GM18858 (cell line): ENCODE data around the gene BCR.

Source experiments
- ATAC-seq: cut with Tn5 transposase; IDR thresholded peaks from one replicate; pipeline ENCODE4 v1.9.1; 2021; ENCODE audit not compliant: unreplicated experiment

The BCR gene

DNA sequence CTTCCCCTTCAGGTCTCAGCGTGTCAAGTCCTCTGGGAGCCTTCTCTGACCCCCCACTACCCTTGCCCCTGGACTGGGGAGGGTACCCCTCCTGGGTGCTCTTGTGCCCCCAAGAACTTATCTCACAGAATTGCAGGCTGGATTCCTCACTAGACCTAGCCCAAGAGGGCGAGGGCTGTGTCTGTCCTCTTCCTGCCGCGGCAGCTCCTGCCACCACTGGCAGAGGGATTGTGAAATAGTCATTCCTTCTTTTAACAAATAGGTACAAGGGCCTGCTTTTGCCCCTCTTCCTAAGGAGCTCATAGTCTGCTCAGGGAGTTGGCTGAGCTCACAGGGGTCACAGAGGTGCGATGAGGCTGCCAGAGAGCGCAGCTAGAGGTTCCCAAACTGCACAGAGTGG lies 29.5 kb upstream of the BCR start:
- ATAC-seq, result no peak

DNA sequence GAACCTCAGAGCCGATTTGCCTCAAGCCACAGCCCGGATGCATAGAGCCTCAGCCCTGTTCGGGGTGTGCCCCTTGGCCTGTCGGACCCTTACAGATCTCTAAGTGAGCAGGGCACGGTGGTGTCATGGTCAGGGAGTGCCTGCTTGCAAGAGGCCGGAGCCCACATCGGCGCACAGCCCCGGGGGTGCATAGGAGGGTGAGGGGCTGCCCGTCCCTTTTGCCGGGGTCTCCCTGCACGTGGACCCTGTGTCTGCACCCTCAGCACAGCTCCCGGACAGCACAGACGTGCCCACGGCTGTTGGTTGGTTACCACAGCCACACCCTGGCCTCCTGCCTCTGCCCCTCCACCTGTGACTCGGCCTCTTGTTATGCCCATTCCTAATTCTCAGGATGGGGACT lies 28.5 kb upstream of the BCR start:
- ATAC-seq, result no peak

DNA sequence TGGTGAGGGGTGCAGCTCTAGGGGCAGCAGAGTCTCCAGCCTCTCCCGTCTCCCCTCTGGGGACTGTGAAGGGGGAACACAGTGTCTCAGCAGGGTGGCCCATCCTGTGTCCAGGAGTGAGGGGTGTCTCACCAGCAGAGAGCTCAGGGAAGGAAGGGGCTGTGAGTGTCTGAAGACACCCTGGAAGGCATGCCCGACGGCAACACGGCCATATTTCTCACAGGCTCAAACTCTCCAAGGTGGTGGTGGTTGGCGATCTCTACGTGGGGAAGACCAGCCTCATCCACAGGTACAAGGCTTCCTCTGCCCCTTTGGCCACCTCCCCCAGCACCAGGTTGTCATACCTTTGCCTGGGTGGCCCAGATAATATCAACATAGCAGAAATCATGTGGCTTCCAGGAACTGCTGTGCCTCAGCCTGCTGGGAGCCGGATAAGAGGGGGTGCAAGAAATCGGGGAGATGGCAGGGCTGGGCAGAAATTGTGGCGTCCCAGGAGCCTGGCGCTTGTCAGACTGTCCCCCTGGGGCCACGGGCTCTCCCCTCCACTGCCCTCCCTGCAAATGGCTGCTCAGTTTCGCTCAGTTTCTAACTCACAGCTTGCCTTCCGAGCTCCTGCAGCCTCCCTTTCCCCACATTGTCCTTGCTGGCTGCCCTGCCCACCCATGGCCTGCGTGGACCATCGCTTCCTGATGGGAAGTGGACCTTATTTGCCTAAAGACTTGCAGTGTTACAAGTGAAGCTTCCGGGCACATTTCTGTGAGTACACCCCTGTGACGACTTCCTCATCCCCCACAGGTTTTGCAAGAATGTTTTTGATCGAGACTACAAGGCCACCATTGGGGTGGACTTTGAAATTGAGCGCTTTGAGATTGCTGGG lies 27.8 kb upstream of the BCR start:
- ATAC-seq, result no peak

DNA sequence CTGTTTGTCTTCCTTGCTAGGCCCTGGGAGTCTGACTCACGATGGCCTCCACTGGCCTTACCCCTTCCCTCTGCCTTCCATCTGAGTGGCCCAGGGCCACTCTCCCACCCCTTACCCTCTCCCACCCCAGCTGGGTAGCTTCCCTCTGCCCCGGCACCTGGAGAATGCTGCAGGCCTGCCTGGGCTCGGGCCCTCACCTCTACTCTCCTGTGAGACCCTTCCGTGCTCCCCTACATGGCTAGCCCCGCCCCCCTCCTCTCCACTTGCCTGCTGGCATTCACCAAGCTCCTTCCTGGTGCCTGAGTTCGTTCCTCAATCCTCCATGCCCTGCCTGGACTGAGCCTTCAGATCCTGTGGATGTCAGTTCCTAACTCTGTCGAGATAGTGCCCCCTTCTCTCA lies 26.3 kb upstream of the BCR start:
- no peak for ATAC-seq

DNA sequence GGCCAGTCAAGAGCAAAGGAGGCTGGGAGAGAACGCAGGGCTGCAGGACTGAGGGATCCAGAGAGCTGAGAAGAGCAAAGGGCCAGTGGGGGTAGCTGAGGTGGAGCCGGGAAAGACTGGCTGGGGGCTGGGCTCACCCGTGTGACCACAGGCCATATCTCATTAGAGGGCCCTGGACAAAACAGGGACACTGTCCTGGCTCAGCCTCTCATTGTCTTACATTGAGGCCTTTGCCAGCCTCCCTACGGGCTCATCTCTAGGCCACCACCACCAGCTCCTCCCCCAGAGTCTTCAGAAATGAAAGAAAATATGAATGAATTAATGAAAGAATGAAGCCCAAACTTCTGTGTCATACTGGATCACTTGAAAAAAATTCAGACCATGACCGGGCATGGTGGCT lies 25.8 kb upstream of the BCR start:
- ATAC-seq, result no peak

DNA sequence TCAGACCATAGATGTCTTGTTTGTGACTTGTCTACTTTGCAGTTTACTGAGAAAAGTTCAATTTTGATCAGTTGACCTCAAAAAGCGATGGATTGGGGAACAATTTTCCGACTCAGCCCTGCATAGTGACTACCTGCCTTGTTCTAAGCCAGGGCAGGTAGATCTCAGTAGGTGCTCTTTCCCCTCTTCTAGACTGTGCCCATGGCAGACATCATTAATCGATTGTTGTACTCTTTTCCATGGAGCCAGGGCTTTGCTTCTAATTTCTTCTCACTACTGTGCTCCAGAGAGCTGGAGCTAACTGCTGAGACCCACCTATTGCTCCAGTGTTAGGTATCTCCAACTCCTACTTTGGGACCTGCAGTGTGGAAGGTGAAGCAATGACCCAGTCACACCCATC lies 25.2 kb upstream of the BCR start:
- no peak for ATAC-seq

DNA sequence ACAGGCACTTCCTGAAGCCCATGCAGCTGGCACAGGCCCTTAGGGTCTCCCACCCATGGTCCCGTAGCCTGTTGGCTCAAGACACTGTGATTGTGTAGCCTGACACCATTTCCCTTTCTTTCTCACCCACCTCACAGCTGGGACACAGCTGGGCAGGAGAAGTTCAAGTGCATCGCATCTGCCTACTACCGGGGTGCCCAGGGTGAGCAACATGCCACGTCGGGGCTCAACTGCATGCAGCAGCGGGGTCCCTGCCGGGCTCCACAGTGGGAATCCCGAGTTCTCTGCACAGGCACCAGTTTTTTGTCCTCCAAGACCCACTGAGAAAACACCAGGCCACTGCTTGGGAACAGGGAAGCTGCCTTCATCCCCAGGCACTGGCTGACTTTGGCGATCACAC lies 24.5 kb upstream of the BCR start:
- no peak for ATAC-seq

DNA sequence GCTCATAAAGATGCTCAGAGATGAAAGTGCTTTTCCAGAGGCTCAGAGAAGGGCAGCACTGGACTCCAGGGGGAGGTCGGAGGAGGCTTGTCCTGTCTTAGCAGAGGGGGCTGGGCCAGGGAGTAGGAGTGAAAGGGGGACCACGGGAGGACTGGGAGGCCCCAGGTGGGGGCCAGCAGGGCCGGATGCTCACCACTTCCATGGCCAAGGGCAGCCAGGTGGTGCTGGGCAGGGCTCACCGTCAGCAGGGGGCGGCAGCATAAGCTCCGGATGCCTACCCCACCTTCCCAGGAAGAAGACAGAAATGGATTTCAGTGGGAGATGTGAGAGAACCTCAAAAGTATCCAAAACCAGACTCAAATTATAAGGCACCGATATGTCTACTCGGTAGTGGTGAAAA lies 24.0 kb upstream of the BCR start:
- ATAC-seq, result no peak

DNA sequence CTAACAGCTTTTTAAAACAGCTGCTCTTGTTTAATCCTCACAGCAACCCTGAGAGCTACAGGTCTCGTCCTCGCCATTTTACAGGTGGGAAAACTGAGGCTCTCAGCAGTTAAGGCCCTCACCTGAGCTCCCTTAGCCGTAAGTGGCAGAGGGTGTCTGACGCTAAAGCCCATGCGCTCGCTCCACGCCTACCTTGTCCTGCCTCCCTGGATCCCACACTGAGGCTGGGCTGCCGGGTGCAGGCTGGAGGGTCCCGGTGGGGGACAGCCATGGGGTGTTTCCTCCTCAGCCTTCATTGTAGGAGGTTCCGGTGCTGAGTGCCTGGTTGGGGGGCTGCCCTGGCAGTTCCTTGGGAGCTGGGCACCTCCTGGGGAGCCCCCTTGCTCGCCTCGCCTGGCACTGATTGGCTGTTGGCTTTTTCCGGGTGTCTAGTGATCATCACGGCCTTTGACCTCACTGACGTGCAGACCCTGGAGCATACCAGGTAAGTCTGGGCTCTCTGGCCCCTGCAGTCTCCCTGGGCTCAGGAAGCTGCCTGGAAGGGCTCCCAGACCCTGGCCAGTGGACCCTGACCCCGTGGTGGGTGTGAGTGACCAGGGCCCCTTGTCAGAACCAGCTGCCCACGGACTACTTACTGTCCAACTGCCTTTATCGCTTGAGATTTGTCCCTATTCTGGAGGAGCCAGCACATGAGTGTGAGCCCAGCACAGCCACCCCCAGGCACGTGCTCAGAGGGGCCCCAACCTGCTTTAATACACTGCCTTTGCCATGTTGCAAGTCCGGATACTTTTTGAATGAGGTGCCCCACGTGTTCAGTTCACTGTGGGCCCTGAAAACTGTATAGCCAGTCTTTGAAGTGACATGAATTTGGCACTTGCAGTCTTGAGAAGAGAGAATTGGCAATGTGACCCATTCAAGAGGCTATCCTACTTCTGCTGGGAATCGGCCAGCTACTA lies 22.5 kb upstream of the BCR start:
- ATAC-seq, result no peak

DNA sequence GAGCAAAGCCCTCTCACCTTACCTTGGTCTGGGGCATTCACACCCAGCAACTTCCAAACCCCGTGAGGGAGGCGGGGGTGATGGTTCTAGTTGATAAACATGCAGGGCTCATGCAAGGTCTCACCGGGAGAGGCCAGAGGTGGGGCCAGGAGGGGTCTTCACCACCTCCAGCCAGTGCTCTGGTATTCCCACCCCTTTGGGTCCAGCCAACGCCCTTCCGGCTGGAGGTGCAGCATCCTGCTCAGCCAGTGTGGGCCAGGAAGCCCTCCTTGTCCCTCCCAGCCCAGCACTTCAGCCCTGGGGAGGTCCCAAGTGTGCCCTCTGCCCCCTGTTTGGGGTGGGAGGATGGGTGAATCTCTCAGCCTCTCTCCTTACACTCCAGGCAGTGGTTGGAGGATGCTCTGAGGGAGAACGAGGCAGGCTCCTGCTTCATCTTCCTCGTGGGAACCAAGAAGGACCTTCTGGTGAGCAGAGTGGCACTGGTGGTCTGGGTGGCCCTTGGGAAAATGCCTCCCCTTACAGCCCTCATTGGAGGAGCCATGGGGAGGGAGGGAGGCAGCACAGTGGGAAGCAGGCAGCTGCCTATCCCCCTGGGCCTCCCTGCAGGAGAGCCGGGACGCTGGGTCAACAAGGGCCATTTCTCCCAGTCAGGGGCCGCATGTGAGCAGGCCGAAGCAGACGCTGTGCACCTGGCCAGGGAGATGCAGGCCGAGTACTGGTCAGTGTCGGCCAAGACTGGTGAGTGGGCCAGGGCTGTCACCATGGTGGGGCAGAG lies 21.6 kb upstream of the BCR start:
- no peak for ATAC-seq

DNA sequence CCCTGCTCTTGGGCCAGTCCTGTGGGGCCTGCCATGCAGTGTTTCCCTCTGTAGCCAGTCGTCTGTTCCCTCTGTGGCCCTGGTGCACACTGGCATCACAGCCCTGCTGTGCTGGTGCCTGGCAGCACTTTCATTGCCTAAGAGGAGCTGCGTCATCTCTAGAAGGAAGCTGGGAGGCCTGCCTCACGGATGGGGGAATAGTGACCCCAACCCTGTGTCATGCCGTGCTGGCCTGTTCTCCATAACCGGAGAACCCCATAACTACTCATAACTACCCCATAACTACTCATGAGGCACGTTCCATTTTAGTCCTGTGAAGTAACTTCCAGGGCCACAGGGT lies 21.0 kb upstream of the BCR start:
- no peak for ATAC-seq

DNA sequence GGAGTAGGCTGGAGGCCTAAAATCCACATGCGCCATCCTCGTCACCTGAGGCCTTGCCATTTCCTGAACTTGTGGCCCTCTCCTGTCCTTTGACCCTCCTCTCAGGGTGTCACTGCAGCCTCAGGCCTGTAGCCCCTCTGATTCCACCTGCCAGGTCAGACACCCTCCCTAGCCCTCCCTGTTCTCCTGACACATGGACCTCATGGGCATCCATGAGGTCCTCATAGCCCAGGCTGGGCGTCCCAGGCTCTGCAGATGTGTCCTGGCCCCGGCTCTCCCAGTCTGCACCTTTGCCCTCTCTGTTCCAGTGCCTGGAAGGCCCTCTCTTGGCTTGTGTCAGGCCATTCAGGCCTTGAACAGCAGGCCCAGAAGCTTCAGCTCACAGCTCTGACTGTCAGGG lies 19.3 kb upstream of the BCR start:
- no peak for ATAC-seq

DNA sequence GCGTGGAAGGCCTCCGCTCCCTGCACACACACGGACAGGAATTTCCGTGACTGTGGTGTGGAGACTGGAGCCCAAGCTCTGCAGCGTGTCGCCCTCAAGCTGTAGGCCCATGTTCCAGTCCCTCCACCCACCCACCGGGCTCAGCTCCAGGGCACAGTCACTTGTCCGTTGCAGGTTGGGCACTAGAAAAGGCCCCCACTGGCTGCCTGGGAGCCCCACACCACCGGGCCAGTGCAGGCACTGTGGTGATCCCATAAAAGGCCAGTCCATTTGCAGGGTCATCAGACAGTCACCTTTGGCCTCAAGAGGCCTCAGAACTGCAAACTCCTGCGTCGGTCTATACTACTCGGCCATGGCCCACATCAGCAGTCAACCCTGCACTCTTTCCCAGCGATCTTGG lies 18.7 kb upstream of the BCR start:
- no peak for ATAC-seq

DNA sequence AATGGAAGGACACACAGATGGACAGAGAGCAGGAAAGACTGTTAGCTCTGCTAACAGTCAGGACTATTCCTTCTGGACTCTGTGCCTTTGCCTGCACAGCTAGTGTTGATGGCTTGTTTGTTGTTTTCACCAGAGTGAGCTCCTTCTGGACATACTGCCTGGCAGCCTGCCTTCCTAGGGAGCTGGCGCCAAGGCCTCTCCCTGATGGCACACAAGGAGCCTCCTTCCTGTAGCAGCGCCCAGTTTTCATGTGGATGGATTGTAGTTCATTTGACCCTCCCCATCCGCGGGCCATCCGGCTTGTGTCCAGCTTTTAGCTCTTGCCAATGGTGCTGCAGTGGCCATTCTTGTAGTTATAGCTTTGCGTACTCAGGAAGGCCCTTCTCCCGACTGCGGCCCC lies 16.6 kb upstream of the BCR start:
- ATAC-seq, result no peak

DNA sequence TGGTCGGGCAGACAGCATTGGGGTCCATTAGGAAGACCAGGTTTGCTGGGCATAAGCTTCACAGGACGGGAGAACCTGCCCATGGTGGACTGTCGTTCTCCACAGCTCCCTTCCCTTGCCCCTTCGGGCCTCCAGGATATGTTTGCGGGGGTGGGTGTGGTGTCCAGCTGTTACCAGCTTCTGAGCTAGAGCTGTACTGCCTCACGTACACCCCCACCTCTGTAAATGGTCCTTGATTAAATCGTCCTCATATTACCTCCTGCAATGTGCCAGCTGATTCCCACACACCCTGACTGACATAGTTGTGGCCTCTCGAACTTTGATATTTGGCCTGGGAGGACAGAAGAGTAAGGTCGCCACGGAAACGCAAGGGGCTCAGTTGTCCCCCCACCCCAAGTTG lies 16.2 kb upstream of the BCR start:
- ATAC-seq, result no peak

DNA sequence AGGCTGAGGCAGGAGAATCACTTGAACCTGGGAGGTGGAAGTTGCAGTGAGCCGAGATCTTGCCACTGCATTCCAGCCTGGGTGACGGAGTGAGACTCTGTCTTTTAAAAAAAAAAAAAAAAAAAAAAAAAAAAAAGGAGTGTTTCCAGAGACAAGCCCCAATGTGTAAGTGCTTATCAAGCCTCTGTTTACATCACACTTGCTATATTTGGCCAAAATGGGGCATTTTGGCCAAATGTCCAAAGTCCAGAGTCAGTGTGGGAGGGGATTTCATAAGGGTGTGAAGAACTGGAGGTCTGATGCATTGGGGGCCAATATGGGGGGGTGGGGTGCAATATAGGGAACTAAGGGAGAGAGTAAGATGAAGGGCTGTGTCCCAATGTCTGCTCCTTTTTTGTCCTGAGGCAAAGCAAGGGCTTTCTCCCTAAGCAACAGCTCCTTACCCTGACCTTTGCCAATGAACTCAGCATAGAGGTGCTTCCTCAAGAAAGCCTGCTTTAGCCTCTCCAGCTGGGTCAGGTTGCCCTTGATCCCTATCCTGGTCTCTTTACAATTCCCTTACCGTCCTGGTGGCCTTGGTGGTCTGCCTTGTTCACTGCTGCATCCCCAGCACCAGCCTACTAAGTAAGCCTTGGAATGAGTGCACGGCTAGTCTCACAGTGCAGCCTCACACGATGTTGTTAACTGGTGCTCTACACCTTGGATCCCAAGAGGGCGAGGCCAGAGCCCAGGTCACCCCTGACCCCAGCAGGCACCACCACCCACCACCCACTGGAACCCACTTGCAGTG lies 14.1 kb upstream of the BCR start:
- no peak for ATAC-seq

DNA sequence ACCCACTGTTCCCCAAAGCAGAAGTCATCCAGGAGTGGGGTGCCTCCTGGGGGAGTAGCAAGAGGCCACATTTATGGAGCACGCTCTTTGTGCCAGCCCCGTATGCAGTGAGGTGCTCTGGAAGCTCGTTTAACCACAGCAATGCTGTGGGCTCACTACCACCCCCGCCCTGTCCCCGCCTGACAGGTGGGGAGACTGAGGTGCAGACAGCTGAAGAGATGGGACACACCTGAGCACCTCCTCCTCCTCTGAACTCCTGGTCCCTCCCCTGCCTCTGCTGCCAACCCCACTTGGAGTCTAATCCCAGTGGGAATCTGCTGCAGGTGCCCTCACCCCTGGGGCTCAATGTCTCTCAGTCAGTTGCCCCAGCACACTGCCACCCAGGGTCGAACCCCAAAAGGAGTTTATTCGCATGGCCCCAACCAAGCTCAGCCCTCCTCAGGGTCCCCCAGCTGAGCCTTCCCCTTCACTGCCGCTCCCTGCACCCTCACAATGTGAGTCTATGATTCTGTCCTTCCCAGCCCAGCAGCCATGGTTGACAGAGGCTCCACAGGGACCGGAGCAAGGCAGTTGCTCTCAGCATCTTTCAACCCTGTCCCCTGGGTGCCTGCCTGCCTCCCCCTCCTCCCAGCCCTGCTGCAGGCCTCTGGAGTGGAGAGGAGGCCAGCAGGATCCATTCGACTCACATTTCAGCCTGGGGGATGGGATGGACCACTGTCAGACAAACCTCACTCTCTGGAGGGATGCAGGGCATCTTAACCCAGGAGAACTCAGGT lies 13.3 kb upstream of the BCR start:
- ATAC-seq, result no peak

DNA sequence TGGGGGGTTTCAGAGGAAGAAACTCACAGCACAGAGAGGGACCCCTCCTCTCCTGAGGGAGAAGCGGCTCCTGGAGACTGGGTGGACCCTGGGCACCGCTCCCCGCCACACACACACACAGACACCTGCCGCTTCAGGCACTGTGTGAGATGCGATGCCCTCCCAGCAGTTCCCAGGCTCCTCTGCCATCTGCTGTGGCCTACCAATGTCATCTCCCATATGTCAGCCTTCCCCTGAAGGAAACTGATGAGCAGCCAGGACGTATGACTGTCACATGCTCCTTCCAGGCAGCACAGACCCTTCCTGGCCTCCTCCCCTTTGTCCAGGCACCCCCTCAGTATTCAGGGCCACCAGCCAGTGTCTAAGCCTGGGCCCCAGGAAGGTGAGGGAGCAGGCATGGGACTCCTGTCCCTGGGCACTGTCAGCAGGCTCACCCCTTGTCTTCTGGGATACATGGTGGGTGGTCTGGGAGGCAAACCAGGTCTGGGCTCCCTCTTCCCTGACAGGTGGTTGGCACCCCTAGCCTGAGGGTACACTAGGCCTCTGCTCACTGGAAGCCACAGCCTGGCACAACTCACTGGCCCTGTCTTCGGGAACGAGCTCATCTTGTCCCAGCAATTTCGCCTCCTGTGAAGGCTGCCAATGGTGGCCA lies 11.8 kb upstream of the BCR start:
- ATAC-seq, result no peak

DNA sequence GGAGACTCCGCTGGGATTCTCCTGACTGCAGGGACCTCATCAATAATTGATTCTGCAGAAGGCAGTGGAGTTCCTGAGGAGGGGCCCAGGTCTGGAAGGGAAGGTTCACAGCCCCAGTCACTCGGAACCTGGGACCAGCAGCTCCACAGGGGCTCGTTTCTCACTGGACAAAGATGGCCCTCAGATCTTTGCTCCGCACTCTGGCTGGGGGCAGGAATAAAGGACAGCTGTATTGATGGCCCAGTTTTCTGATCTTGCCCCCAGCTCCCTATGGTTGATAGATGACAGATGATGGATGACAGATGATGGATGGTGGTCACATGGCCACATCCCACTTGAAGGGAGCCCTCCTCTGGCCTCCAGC lies 11.3 kb upstream of the BCR start:
- no peak for ATAC-seq
